HepG2 (cell line): ENCODE measurements around the gene PPP1R15B. TPM values are rescaled to one million over a fixed set of nuclear protein-coding genes. Genes with fewer than 3 reads are reported as not detected.

Source experiments
- ATAC-seq: fragments of 200-7000 bp; cut with Tn5 transposase; 3 replicates; pipeline ENCODE4 v1.9.1; 2020; ENCODE audit warnings: mild to moderate bottlenecking, moderate library complexity
- BruUV-seq: library from RNA; stranded (reverse); fragments of 400-500 nt; replicated peaks from 2 replicates; lab custom pipeline; 2021; lab: Mats Ljungman, UMichigan
- CTCF ChIA-PET: fragments of 300-600 bp; formaldehyde crosslinking; extraction: SDS; loops from one replicate; lab custom pipeline; 2021; ENCODE audit warnings: low total read pairs, inconsistent platforms, low intra/inter-chr PET ratio; lab: Yijun Ruan, JAX
- POLR2A ChIA-PET: fragments of 350-600 bp; sonication (Branson Sonifier 250); formaldehyde crosslinking; loops from one replicate; lab custom pipeline; 2020; ENCODE audit warnings: antibody characterized with exemption, inconsistent platforms; lab: Yijun Ruan, JAX
- DNase-seq: peaks from one replicate; pipeline ENCODE4 v3.0.0-alpha.2; 2015; ENCODE audit warnings: low spot score
- FAIRE-seq: peaks from 3 replicates; lab custom pipeline; 2011; peaks lifted over from hg19 to GRCh38; lab: Jason Lieb, UNC
- H2AFZ ChIP-seq: one replicate; pipeline ENCODE4 v1.6.1; 2011; ENCODE audit warnings: low read length, inconsistent platforms
- H3K27ac ChIP-seq: fragments of 300-600 bp; 3 replicates; pipeline ENCODE4 v1.8.0; 2011; ENCODE audit warnings: mixed run types, mild to moderate bottlenecking, mixed read lengths, low read length, inconsistent platforms; ENCODE audit not compliant: insufficient read depth; ENCODE audit errors: extremely low read length
- H3K27me3 ChIP-seq, 2 experiments: fragments of 200-600 bp in 1 of 2; 2 replicates in 1 of 2; 3 replicates in 1 of 2; pipeline versions ENCODE4 v1.6.0 to v1.8.0; 2011; ENCODE audit warnings: low read length in 2 of 2, mild to moderate bottlenecking in 2 of 2, moderate library complexity in 2 of 2, inconsistent platforms in 1 of 2; ENCODE audit not compliant: insufficient read depth in 2 of 2, control insufficient read depth in 1 of 2
- H3K36me3 ChIP-seq, 2 experiments: fragments of 200-600 bp in 1 of 2; replicated peaks in 1 of 2; 2 replicates in 1 of 2; 3 replicates in 1 of 2; pipeline versions ENCODE4 v1.5.1 to v1.8.0; 2011; ENCODE audit warnings: low read length in 2 of 2, inconsistent platforms in 1 of 2; ENCODE audit not compliant: insufficient read depth in 2 of 2, control insufficient read depth in 1 of 2
- H3K4me1 ChIP-seq: 2 replicates; pipeline ENCODE4 v1.5.1; 2012; ENCODE audit warnings: low read length, inconsistent platforms; ENCODE audit not compliant: insufficient read depth
- H3K4me2 ChIP-seq: 2 replicates; pipeline ENCODE4 v1.6.0; 2011; ENCODE audit warnings: low read depth, low read length, inconsistent platforms
- H3K4me3 ChIP-seq, 3 experiments: fragments of 200-600 bp in 1 of 3; sonication (generic), shearing (Covaris generic) in 1 of 3; replicated peaks in 1 of 3; 2 replicates each; pipeline ENCODE4 v1.5.1; 2011 to 2016; ENCODE audit warnings: low read length in 3 of 3, inconsistent platforms in 2 of 3, low read depth in 2 of 3, mild to moderate bottlenecking in 2 of 3, control low read depth in 1 of 3, mixed read lengths in 1 of 3; ENCODE audit not compliant: insufficient read depth in 1 of 3
- H3K79me2 ChIP-seq: one replicate; pipeline ENCODE4 v1.6.1; 2011; ENCODE audit warnings: low read length, inconsistent platforms; ENCODE audit not compliant: insufficient read depth
- H3K9ac ChIP-seq: 2 replicates; pipeline ENCODE4 v1.6.0; 2011; ENCODE audit warnings: mild to moderate bottlenecking, low read depth, low read length, inconsistent platforms; ENCODE audit not compliant: insufficient read depth
- H3K9me3 ChIP-seq: 2 replicates; pipeline ENCODE4 v1.5.1; 2012; ENCODE audit warnings: mild to moderate bottlenecking, low read length
- H4K20me1 ChIP-seq: 2 replicates; pipeline ENCODE4 v1.6.0; 2011; ENCODE audit warnings: inconsistent platforms, mild to moderate bottlenecking, low read length, moderate library complexity; ENCODE audit not compliant: insufficient read depth
- EZH2 ChIP-seq: conservative IDR thresholded peaks from 2 replicates; pipeline ENCODE4 v1.6.1; 2012; ENCODE audit warnings: mild to moderate bottlenecking, low read depth, low read length, moderate library complexity
- HNRNPK ChIP-seq: fragments of 200-400 bp; formaldehyde crosslinking; IDR thresholded peaks from 2 replicates; pipeline ENCODE4 v1.6.1; 2018; ENCODE audit warnings: low read length, low read depth, moderate library complexity, mild to moderate bottlenecking; ENCODE audit not compliant: poor library complexity, severe bottlenecking
- IRF9 ChIP-seq: sonication (generic); formaldehyde crosslinking; IDR thresholded peaks from 2 replicates; pipeline ENCODE4 v1.8.0; 2022; ENCODE audit warnings: missing genetic modification reagents, mild to moderate bottlenecking, borderline replicate concordance
- MAFK ChIP-seq, 2 experiments: IDR thresholded peaks in 1 of 2; conservative IDR thresholded peaks in 1 of 2; 2 replicates each; pipeline ENCODE4 v1.6.1; 2011; ENCODE audit warnings: improper control_type of control experiment in 2 of 2, low read length in 2 of 2
- PAF1 ChIP-seq: IDR thresholded peaks from 2 replicates; pipeline ENCODE4 v1.6.1; 2016; ENCODE audit warnings: missing genetic modification reagents, missing compliant biosample characterization
- ZNF160 ChIP-seq: sonication (generic); formaldehyde crosslinking; IDR thresholded peaks from 2 replicates; pipeline ENCODE4 v1.8.0; 2022; ENCODE audit warnings: mild to moderate bottlenecking, inconsistent platforms, missing genetic modification reagents
- ZNF841 ChIP-seq: sonication (generic); formaldehyde crosslinking; IDR thresholded peaks from 2 replicates; pipeline ENCODE4 v1.8.1; 2023; ENCODE audit warnings: missing genetic modification reagents, borderline replicate concordance
- ZSCAN5A ChIP-seq: sonication (generic); formaldehyde crosslinking; IDR thresholded peaks from 2 replicates; pipeline ENCODE4 v1.8.0; 2022; ENCODE audit warnings: mild to moderate bottlenecking, missing genetic modification reagents, borderline replicate concordance
- WGBS: methylation state at CpG from one replicate; pipeline ENCODE4 v1.1.6; 2017; ENCODE audit warnings: low lambda C conversion rate; 5-methylcytosine and 5-hydroxymethylcytosine counted together
- in situ Hi-C: cut with HindIII; loops from 2 replicates; pipeline ENCODE4 v1.10.0; 2017; ENCODE audit warnings: low pct_unique_long_range_greater_than_20kb; ENCODE audit not compliant: extremely low pct_ligation_motif_present
- intact Hi-C: fragments of 100-400 bp; cut with micrococcal nuclease; formaldehyde crosslinking; loops from one replicate; pipeline ENCODE4 v1.10.0; 2022; ENCODE audit not compliant: unreplicated experiment
- polyA plus RNA-seq, 8 experiments: library from polyadenylated mRNA; depleted of rRNA in 3 of 8; stranded (reverse) in 7 of 8; unstranded in 1 of 8; fragments of >200 nt; fragmentation: Illumina TruSeq in 4 of 8; extraction: Trizol in 4 of 8; gene quantifications; 2 replicates each; pipeline versions ENCODE4 v1.2.1 to v1.2.3, GENCODE V29; 2011 to 2016; ENCODE audit warnings: low read depth in 4 of 8, missing spikeins in 1 of 8, mixed read lengths in 1 of 8; ENCODE audit not compliant: insufficient read depth in 1 of 8
- total RNA-seq, 5 experiments: library from RNA; depleted of rRNA; stranded (reverse); fragments of >200 nt; fragmentation: Illumina TruSeq; extraction: Trizol; gene quantifications; 2 replicates each; pipeline ENCODE4 v1.2.3, GENCODE V29; 2016; ENCODE audit warnings: low read depth in 1 of 5
- TF ChIP-seq, protein P1 (sequence below): sonication (generic); formaldehyde crosslinking; IDR thresholded peaks from 2 replicates; pipeline ENCODE4 v1.5.0; 2020; ENCODE audit warnings: mild to moderate bottlenecking, missing genetic modification reagents, borderline replicate concordance
- TF ChIP-seq, protein P2 (sequence below), 2 experiments: sonication (generic) in 1 of 2; formaldehyde crosslinking in 1 of 2; IDR thresholded peaks; 2 replicates each; pipeline versions ENCODE4 v1.5.1 to v1.6.1; 2011 to 2020; ENCODE audit warnings: borderline replicate concordance in 1 of 2, low read depth in 1 of 2, low read length in 1 of 2, mild to moderate bottlenecking in 1 of 2, missing genetic modification reagents in 1 of 2, moderate library complexity in 1 of 2

Gene PPP1R15B
- total and polyA plus RNA-seq, 2 of the 13 experiments (the other 11 are each of a cell fraction or from before 2014, with no cell fraction given) = 13.4 to 23.8 TPM

DNA sequence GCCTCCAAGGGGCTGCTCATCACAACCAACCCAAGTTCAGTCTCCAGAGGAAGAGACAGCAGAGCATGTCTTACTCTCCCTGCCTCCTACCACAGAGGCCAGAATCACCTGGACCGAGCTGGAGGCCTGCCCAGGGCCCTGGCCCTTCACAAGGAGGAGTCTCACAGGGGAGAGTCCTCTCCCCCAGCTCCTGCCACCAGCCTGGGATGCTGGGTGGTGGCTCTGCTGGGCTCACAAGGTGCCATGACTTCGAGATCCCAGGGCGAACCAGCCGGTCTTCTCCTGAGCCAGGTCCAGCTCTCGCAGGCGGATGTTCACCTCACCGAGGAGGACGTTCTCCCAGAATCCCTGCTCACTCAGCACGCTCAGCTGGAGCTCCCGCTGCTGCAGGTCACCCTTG is 13.0 kb upstream of the PPP1R15B start:
- FAIRE-seq (no peak), ATAC-seq (no peak; the same call in 1 of the 3 replicates), DNase-seq (no peak)
- no peak overlapping the region for H3K9ac ChIP-seq
- H3K4me1 ChIP-seq = peaks cover 28% of the 10 kb centered on the region
- CTCF ChIA-PET = no interaction called here
- no peak overlapping the region for H3K4me2 ChIP-seq
- intact Hi-C loops = no loop called here
- in situ Hi-C loops = no loop called here
- no peaks in the 10 kb centered on the region for H4K20me1 ChIP-seq
- H3K27me3 ChIP-seq = no peaks in the 10 kb centered on the region
- WGBS = 91% methylated on average over 9 of the region's 10 CpGs
- no peaks in the 10 kb centered on the region for H3K9me3 ChIP-seq
- no peak overlapping the region for H3K27ac ChIP-seq
- no peak overlapping the region for H2AFZ ChIP-seq
- no TSS peak for BruUV-seq
- H3K36me3 ChIP-seq = peaks cover 0 to 6% of the 10 kb centered on the region in 2 experiments; a peak in 2 of 5 replicates
- H3K79me2 ChIP-seq = no peaks in the 10 kb centered on the region
- no peak overlapping the region for H3K4me3 ChIP-seq
- POLR2A ChIA-PET = no interaction called here
- TF ChIP-seq EZH2 (no peak), IRF9 (no peak), ZNF160 (no peak), MAFK (conservative IDR thresholded peaks at IDR 0.05 in 1 of 2, IDR thresholded peaks at IDR 0.05 in 1 of 2; ENCODE audit: low read length in 2 of 2) (no peak), PAF1 (no peak), ZNF841 (CRISPR knock-in tag) (no peak), ZSCAN5A (CRISPR knock-in tag) (no peak), HNRNPK (no peak)
- TF ChIP-seq, protein P1, sequence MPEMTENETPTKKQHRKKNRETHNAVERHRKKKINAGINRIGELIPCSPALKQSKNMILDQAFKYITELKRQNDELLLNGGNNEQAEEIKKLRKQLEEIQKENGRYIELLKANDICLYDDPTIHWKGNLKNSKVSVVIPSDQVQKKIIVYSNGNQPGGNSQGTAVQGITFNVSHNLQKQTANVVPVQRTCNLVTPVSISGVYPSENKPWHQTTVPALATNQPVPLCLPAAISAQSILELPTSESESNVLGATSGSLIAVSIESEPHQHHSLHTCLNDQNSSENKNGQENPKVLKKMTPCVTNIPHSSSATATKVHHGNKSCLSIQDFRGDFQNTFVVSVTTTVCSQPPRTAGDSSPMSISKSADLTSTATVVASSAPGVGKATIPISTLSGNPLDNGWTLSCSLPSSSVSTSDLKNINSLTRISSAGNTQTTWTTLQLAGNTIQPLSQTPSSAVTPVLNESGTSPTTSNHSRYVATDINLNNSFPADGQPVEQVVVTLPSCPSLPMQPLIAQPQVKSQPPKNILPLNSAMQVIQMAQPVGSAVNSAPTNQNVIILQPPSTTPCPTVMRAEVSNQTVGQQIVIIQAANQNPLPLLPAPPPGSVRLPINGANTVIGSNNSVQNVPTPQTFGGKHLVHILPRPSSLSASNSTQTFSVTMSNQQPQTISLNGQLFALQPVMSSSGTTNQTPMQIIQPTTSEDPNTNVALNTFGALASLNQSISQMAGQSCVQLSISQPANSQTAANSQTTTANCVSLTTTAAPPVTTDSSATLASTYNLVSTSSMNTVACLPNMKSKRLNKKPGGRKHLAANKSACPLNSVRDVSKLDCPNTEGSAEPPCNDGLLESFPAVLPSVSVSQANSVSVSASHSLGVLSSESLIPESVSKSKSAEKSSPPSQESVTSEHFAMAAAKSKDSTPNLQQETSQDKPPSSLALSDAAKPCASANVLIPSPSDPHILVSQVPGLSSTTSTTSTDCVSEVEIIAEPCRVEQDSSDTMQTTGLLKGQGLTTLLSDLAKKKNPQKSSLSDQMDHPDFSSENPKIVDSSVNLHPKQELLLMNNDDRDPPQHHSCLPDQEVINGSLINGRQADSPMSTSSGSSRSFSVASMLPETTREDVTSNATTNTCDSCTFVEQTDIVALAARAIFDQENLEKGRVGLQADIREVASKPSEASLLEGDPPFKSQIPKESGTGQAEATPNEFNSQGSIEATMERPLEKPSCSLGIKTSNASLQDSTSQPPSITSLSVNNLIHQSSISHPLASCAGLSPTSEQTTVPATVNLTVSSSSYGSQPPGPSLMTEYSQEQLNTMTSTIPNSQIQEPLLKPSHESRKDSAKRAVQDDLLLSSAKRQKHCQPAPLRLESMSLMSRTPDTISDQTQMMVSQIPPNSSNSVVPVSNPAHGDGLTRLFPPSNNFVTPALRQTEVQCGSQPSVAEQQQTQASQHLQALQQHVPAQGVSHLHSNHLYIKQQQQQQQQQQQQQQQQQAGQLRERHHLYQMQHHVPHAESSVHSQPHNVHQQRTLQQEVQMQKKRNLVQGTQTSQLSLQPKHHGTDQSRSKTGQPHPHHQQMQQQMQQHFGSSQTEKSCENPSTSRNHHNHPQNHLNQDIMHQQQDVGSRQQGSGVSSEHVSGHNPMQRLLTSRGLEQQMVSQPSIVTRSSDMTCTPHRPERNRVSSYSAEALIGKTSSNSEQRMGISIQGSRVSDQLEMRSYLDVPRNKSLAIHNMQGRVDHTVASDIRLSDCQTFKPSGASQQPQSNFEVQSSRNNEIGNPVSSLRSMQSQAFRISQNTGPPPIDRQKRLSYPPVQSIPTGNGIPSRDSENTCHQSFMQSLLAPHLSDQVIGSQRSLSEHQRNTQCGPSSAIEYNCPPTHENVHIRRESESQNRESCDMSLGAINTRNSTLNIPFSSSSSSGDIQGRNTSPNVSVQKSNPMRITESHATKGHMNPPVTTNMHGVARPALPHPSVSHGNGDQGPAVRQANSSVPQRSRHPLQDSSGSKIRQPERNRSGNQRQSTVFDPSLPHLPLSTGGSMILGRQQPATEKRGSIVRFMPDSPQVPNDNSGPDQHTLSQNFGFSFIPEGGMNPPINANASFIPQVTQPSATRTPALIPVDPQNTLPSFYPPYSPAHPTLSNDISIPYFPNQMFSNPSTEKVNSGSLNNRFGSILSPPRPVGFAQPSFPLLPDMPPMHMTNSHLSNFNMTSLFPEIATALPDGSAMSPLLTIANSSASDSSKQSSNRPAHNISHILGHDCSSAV (CRISPR knock-in tag) = no peak
- TF ChIP-seq, protein P2, sequence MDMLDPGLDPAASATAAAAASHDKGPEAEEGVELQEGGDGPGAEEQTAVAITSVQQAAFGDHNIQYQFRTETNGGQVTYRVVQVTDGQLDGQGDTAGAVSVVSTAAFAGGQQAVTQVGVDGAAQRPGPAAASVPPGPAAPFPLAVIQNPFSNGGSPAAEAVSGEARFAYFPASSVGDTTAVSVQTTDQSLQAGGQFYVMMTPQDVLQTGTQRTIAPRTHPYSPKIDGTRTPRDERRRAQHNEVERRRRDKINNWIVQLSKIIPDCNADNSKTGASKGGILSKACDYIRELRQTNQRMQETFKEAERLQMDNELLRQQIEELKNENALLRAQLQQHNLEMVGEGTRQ (IDR thresholded peaks at IDR 0.05; ENCODE audit: low read depth, low read length) = no peak
- TF ChIP-seq, protein P2 (CRISPR knock-in tag; IDR thresholded peaks at IDR 0.05; ENCODE audit: borderline replicate concordance) = no peak
